Heart right ventricle (tissue), 16 donors: Measurements from ENCODE around the gene GMCL1. TPM values are rescaled to one million over a fixed set of nuclear protein-coding genes. Genes with fewer than 3 reads are reported as not detected.

Source experiments
- ATAC-seq, 8 donors: fragments of 200-7000 bp; cut with Tn5 transposase; one replicate each; pipeline ENCODE4 v1.9.1; 2020; ENCODE audit warnings: mild to moderate bottlenecking in 8 of 8, moderate library complexity in 8 of 8, moderate number of reproducible peaks in 1 of 8
- DNase-seq, 2 donors: peaks; one replicate each; pipeline ENCODE4 v3.0.0-alpha.2; 2020
- H3K27ac ChIP-seq, 10 donors: fragments of 200-600 bp; sonication (generic) in 2 of 10; one replicate each; pipeline versions ENCODE4 v1.5.0 to v1.8.0; 2020 to 2022; ENCODE audit warnings: mild to moderate bottlenecking in 3 of 10
- H3K27me3 ChIP-seq, 7 donors: fragments of 200-600 bp; one replicate each; pipeline ENCODE4 v1.8.0; 2021 to 2022; ENCODE audit warnings: mild to moderate bottlenecking in 2 of 7
- H3K36me3 ChIP-seq, 9 donors: fragments of 200-600 bp; sonication (generic) in 1 of 9; one replicate each; pipeline versions ENCODE4 v1.5.0 to v1.8.0; 2020 to 2022; ENCODE audit warnings: mild to moderate bottlenecking in 2 of 9
- H3K4me1 ChIP-seq, 9 donors: fragments of 200-600 bp; sonication (generic) in 1 of 9; one replicate each; pipeline versions ENCODE4 v1.5.0 to v1.8.0; 2020 to 2022; ENCODE audit warnings: mild to moderate bottlenecking in 4 of 9
- H3K4me3 ChIP-seq, 10 donors: fragments of 200-600 bp; sonication (generic) in 2 of 10; one replicate each; pipeline versions ENCODE4 v1.5.0 to v1.8.0; 2020 to 2022; ENCODE audit warnings: mild to moderate bottlenecking in 7 of 10, moderate library complexity in 2 of 10
- H3K9me3 ChIP-seq, 11 donors: fragments of 200-600 bp in 10 of 11; sonication (generic) in 2 of 11; one replicate each; pipeline versions ENCODE4 v1.5.0 to v1.8.0; 2013 to 2022; ENCODE audit warnings: mild to moderate bottlenecking in 2 of 11, control low read depth in 1 of 11, moderate library complexity in 1 of 11
- CTCF ChIP-seq, 9 donors: fragments of 200-600 bp; sonication (generic) in 2 of 9; IDR thresholded peaks; one replicate each; pipeline versions ENCODE4 v1.5.0 to v1.8.0; 2021 to 2022; ENCODE audit warnings: antibody characterized with exemption in 9 of 9, mild to moderate bottlenecking in 5 of 9, moderate library complexity in 1 of 9
- WGBS, 2 donors: extraction: QIAGEN DNeasy Blood & Tissue Kit; methylation state at CpG; one replicate each; pipeline ENCODE4 v1.1.7; 2013; ENCODE audit warnings: inconsistent platforms in 1 of 2; 5-methylcytosine and 5-hydroxymethylcytosine counted together
- intact Hi-C, 10 donors: fragments of 100-400 bp; cut with DNase I; formaldehyde crosslinking; loops; one replicate each; pipeline versions ENCODE4 v1.11.1 to v1.14.2; 2022
- long read RNA-seq, 3 donors: library from polyadenylated mRNA; unstranded; transcript quantifications; one replicate each; pipeline ENCODE4 v2.0.0, GENCODE V29; 2020 to 2021
- polyA plus RNA-seq, 2 donors: library from polyadenylated mRNA; stranded (reverse); fragments of 200-250 nt; gene quantifications; one replicate each; pipeline ENCODE4 v1.2.3, GENCODE V29; 2013
- total RNA-seq, 10 donors: library from RNA; stranded (reverse); fragmentation: NEBNext Ultra II Directional in 3 of 10; extraction: Animal tissue kit (Norgen Biotek cat#: 25700) in 3 of 10; gene quantifications; one replicate each; pipeline versions ENCODE4 v1.2.1 to v1.2.4, GENCODE V29; 2021 to 2023
- donor health status: Arrhythmogenic right ventricular cardiomyopathy.
- donor health status: ischemic (EF 13 %, LVEDD 7.1; RV severe dilation, severe dysfunction).
- donor health status: healthy with polysubstance abuse.
- donor health status: DM: no; HTN: yes; CAD: no.
- donor health status: DM: no; HTN: no; CAD: no.
- donor health status: ischemic (EF 25% LVEDD 6.9; RV normal size, moderate dysfunction).
- donor health status: ischemic (EF 25% LVEDD 5.7; RV mildly dilated, moderate dysfunction).
- donor health status: healthy.
- donor health status: DM: yes; HTN: yes; CAD: no.
- donor health status: Ischemic cardiomyopathy.
- donor health status: ischemic (EF 35%, LVEDD 5.7; RV mildly dilated, moderate dysfunction).
- donor health status: nonischemic (EF 11% LVEDD 7.7; RV severe dilation, severe dysfunction).
- donor health status: DM: yes; HTN: yes; CAD: no.
- donor health status: PGD.
- donor health status: ischemic (EF 29% LVEDD 5.4; RV normal size, mild dysfunction).
- donor health status: nonischemic (EF 23%, LVEDD 6.1; RV moderate dilation, normal function).

Gene GMCL1, protein sequence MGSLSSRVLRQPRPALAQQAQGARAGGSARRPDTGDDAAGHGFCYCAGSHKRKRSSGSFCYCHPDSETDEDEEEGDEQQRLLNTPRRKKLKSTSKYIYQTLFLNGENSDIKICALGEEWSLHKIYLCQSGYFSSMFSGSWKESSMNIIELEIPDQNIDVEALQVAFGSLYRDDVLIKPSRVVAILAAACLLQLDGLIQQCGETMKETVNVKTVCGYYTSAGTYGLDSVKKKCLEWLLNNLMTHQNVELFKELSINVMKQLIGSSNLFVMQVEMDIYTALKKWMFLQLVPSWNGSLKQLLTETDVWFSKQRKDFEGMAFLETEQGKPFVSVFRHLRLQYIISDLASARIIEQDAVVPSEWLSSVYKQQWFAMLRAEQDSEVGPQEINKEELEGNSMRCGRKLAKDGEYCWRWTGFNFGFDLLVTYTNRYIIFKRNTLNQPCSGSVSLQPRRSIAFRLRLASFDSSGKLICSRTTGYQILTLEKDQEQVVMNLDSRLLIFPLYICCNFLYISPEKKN
- total RNA-seq: 1 to 10 TPM; 4.3 to 8.0 (median 5.1) TPM
- polyA plus RNA-seq: 1 to 10 TPM; 2.9 to 3.3 TPM
- long read RNA-seq, donor 1, full-length matches to known transcripts: 20 of 25 reads
- long read RNA-seq, donor 1, partial matches to known transcripts: 2 of 25 reads
- long read RNA-seq, donor 1, other reads (novel, unspliced or antisense): 3 of 25 reads
- long read RNA-seq, donor 2, full-length matches to known transcripts: 23 of 27 reads
- long read RNA-seq, donor 2, partial matches to known transcripts: 2 of 27 reads
- long read RNA-seq, donor 2, other reads (novel, unspliced or antisense): 2 of 27 reads
- long read RNA-seq, donor 3, full-length matches to known transcripts: 21 of 27 reads
- long read RNA-seq, donor 3, partial matches to known transcripts: 1 of 27 reads
- long read RNA-seq, donor 3, other reads (novel, unspliced or antisense): 5 of 27 reads

DNA sequence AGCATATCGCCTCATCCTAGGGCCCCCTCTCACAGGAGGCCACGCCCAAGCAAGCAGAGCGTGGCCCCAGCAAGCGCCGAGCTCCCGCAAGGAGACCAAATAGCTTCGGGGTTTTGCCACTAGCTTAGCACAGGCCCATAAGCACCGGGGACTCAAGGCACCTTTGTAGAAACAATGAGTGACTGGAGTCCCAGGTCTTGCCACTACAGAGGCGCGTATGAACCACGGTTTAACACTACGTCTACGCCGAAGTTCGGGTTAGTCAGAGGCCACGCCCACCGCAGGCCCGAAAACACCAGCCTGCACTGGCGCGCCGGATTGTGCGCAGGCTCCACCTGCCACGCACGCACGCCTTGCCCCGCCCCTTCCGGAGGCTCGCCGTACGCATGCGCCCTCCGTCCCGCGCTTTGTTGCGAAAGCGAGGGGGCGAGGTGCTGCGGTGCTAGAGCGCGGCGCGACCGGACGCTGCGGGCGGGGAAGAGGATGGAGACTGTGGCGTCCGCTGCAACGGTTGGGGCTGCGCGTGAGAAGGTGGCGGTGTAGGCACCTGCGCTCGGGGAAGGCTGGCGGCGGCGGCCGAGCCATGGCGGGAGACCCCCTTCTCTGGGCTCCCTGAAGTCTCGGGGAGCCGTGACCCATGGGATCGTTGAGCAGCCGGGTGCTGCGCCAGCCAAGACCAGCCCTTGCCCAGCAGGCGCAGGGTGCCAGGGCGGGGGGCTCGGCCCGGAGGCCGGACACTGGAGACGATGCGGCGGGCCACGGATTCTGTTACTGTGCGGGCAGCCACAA lies at the start of gene GMCL1:
GMCL1 (plus strand) TSS at position 405 of the 789 bp plus-strand sequence; CDS start at position 638, 233 bp downstream.
- peak in 3 of 9 donors; percentile 31 to 45 (median 33) for TF ChIP-seq CTCF (IDR thresholded peaks at IDR 0.05)
- Histone ChIP-seq H3K4me3 (peak within 1 kb of the TSS; percentile 62 to 100 (median 96)), H3K36me3 (peaks cover 0 to 12% (median 0%) of the 10 kb centered on the region in 9 donors), H3K27me3 (no peaks in the 10 kb centered on the region), H3K4me1 (peaks cover 6 to 43% (median 30%) of the 10 kb centered on the region in 9 donors), H3K9me3 (no peaks in the 10 kb centered on the region), H3K27ac (peak within 1 kb of the TSS; percentile 83 to 97 (median 93))
- intact Hi-C loops: loop anchor here in 2 of 10 donors (10.0 kb wide), 1 partner anchor 275 kb away; no protein-coding TSS in a partner anchor
- WGBS, 2 donors: 0 to 1% methylated on average over 66 to 74 of the region's 74 CpGs
- DNase-seq (peak; percentile 95 to 99), ATAC-seq (peak; percentile 98 to 100 (median 99))

GRCh38 chr2:69780921-69781320 lies 48.5 kb upstream of the GMCL1 start:
- ATAC-seq (no peak), DNase-seq (no peak)
- Histone ChIP-seq H3K4me3 (no peak overlapping the region), H3K9me3 (peaks cover 0 to 8% (median 0%) of the 10 kb centered on the region in 11 donors), H3K27me3 (no peaks in the 10 kb centered on the region), H3K27ac (peak overlapping the region in 1 of 10 donors; percentile 14), H3K36me3 (peaks cover 0 to 15% (median 0%) of the 10 kb centered on the region in 9 donors), H3K4me1 (peaks cover 0 to 3% (median 0%) of the 10 kb centered on the region in 9 donors)
- intact Hi-C loops: no loop called here
- 71 to 72% methylated on average over 5 of the region's 5 CpGs for WGBS, 2 donors
- TF ChIP-seq CTCF (IDR thresholded peaks at IDR 0.05): no peak

DNA sequence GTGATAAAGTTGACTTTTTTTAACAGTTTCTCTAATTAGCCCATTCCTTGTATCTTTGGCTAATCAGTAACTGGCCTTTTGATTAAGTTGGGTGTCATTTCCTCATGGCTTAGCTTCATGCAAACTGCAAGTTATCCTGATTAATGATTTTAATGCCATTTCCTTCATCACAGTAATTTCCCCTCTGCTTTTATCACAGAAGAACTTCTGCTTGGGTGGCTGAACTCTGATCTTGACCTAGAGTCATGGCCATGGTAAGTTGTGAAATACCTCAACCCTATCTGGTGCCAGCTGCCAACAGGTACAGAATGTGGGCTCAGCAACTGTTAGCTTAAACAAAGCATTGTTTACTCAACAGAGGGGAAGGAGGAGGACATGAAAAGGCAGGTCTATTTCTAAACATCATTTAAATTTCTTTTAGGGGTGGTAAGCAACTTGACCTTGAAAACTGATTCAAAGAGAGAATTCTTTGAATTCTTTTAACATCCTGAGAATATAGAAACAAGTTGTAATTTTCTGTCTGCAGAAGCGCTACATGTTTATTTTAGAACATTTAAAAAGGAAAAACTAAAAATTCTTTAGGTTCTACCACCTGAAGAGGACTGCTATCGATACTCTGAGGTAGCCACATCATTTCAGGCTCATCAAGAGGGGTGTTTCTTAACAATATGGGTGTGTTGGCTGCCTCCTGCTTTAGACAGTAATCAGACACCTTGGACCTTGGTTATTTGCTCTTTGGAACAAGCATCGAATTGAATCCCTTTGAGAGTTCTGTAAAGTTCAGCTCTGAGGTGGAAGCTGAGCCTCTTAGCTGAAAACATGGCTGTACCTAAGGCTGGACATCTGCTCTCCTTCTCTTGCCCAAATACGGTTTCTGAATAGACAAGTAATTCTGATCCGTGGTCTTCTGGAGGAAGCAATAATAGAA lies 47.9 kb upstream of the GMCL1 start:
- no peak overlapping the region for H3K4me3 ChIP-seq
- 73 to 76% methylated on average over 5 of the region's 5 CpGs for WGBS, 2 donors
- peak overlapping the region in 1 of 10 donors; percentile 14 for H3K27ac ChIP-seq
- peaks cover 0 to 16% (median 0%) of the 10 kb centered on the region in 9 donors for H3K36me3 ChIP-seq
- ATAC-seq: peak in 3 of 8 donors; percentile 29 to 43 (median 33)
- no peaks in the 10 kb centered on the region for H3K4me1 ChIP-seq
- no peaks in the 10 kb centered on the region for H3K27me3 ChIP-seq
- intact Hi-C loops: no loop called here
- H3K9me3 ChIP-seq: peaks cover 0 to 2% (median 0%) of the 10 kb centered on the region in 11 donors
- DNase-seq: no peak
- TF ChIP-seq CTCF (IDR thresholded peaks at IDR 0.05): no peak
